RKO (cell line): ENCODE measurements around the gene PHKB.

Source experiments
- DNase-seq: peaks from one replicate; pipeline ENCODE4 v3.0.0-alpha.2; 2016; ENCODE audit warnings: low spot score

PHKB gene

GRCh38 chr16:47571049-47571448 is 109.9 kb downstream of the PHKB start:
- DNase-seq, result no peak

- no peak for DNase-seq
Measured at GRCh38 chr16:47571711-47572110, 110.6 kb downstream of the PHKB start.

- DNase-seq, result peak; percentile 22
Measured at GRCh38 chr16:47574091-47575054, 113.2 kb downstream of the PHKB start.

DNA sequence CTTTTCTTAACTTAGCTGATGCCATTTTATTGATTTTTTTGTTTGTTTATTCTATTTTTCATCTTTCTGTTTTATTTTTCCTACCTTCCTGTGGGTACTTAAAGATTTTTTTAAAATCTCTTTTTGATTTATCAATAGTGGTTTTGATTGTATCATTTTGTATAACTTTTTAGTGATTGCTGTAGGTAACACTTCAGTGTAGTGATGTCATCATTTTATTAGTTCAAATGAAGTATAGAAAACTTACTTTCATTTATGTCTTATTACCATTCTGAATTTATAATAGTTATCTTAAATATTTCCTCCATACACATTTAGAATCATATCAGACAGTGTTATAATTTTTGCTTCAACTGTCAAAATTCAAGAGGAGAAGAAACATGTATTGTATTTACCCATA is 115.9 kb downstream of the PHKB start:
- DNase-seq, result no peak

DNA sequence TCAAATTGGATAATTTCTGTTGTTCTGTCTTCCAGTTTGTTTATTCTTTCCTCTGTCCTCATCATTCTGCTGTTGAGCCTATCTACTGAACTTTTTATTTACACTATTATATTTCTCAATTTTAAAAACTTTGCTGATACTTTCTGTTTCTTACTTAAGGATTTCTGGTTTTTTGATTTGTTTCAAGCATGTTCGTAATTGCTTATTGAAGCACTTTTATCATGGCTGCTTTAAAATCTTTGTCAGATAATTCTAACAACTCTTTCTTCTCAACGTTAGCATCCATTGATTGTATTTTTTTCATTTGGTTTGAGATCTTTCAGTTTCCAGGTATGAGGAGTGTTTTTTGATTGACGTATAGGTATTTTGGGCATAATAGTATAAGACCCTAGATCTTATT is 116.9 kb downstream of the PHKB start:
- no peak for DNase-seq

DNA sequence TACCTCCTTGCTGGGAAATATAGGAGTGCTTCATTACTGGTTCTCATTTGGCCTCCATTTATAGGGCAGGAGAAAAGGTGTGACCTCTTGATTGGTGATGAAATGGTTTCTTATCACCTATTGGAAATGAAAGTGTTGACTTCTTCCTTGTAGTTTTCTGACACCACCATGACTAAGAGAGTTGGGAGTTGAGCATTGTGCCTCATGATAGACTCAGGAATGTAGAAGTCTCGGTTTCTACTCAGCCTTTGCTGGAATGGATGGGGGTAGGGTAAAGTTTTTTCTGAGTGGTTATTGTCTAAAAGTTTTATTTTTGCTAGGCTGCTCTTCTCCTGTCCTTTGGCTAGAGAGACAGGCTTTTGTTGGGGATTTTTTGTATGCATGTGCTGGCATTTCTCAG is 117.4 kb downstream of the PHKB start:
- no peak for DNase-seq

GRCh38 chr16:47581114-47581513 is 120.0 kb downstream of the PHKB start:
- DNase-seq, result peak; percentile 7

DNA sequence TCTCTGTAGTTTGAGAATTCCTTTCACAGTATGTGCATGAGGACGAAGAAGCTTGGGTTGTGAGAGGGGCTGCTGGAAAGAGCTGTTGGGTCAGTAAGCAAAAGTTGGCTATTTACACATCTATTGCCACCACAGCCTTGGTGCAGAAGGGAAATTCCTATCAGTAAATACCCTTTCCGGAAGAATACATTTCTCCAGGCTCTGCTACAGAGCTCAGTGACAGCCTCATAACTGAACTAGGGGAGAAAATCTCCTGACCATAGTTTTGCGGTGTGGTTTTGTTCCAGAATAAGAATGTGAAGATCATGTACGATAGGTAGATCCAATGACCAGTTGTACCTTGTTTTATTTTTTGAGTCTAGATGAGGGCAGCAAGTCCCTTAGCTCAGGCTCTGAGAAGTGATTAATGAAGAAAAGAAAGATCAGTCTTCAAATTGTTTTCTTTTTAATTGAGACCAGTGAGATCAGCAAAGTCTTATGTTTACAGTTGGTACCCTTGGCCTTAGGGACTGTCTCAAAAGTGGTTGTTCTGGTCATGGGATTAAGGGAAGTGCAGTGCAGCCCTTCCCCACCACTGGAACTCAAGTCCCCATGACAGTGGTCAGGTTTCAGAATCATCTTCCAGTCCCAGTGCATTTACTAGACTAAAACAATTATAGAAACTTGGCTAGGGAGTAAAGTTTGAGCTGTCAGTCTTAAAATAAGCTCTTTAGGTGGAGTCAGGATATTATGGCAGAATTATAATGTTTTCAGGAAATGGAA is 123.5 kb downstream of the PHKB start:
- DNase-seq, result no peak

GRCh38 chr16:47586121-47586520 is 125.0 kb downstream of the PHKB start:
- no peak for DNase-seq

DNA sequence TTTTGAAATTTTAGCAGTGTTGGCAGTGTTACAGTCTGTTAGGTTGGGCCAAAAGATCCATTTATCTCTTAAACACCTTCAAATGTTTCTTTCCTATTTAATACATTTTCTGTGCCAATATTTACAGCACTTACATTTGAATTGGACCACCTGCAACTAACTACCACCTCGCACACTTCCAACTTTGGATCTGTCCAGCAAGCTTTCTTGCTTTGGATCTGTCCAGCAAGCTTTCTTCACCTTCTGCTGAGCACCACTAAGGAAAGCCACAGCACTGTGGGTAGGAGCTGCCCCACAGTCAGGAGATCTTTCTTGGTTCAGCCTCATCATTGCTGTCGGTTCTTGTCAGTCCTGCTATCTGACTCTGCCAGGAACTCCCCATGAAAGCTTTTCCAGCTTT is 129.3 kb downstream of the PHKB start:
- no peak for DNase-seq

DNA sequence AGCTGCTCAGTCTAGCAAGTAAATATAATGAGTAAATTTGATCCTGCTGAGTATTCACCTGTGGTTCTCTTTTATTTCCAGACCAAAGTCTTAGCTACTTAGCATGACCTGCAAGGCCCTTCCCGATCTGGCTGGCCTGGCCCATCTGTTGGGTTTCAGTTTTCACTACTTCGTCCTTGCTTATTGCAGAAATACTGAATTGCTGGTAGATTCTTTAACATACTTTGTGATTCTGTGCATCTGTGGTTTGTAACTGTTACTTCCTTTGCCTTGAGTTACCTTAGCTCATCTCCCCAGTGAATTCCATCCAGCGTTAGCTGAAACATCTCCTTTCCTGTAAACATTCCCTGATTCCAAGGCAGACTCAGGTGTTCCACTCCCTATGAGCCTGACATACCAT is 131.1 kb downstream of the PHKB start:
- DNase-seq, result no peak

DNA sequence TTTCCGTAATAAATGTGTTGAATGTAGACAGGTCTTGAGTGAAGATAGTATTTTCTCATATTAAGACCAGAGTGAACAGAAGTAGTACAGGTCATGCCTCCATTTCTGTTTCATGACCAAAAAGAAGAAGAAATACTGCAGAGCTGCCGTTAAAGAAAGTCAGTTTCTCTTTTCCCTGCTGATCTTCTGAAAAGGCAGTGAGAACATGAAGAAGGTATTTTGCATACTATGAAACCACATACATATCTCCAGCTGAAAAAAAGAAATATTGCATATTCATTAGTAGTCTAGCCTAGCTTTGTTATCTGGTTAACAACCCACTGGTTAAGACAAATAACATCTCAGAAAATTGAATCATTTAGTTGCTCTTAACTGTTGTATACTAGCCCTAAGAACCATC is 138.4 kb downstream of the PHKB start:
- DNase-seq, result no peak

DNA sequence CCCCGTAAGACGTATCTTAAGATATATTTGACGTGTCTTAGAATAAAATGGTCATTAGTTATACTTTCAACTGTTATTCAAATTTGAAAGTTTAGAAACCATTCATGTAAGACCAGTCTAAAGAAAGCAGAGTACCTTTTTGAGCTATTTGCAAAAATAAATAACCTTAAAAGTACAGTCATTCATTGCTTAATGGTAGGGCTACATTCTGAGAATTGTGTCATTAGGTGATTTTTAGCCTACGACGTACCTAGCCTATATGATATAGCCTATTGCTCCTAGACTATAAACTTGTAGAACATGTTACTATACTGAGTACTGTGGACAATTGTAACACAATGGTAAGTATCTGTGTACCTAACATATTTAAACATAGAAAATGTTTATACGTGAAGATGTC is 139.2 kb downstream of the PHKB start:
- no peak for DNase-seq

DNA sequence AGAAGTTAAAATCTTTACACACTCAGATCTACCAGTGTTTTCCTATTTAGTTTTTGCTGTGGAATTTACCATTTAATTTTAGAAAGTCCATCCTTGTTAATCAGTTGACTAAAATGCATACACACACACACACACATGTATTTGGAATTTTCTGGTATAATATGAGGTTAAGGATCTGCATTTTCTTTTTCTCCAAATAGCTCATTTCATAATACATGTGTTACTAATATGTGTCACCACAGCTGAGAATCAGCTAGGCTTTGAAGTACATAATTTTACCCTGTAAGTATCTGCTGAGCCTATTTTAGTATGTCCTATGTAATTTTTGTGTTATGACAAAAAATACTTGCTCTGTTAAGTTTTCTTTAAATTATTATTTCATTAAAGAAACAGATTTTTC is 143.2 kb downstream of the PHKB start:
- DNase-seq, result no peak

GRCh38 chr16:47611042-47611441 is 149.9 kb downstream of the PHKB start:
- DNase-seq, result no peak

DNA sequence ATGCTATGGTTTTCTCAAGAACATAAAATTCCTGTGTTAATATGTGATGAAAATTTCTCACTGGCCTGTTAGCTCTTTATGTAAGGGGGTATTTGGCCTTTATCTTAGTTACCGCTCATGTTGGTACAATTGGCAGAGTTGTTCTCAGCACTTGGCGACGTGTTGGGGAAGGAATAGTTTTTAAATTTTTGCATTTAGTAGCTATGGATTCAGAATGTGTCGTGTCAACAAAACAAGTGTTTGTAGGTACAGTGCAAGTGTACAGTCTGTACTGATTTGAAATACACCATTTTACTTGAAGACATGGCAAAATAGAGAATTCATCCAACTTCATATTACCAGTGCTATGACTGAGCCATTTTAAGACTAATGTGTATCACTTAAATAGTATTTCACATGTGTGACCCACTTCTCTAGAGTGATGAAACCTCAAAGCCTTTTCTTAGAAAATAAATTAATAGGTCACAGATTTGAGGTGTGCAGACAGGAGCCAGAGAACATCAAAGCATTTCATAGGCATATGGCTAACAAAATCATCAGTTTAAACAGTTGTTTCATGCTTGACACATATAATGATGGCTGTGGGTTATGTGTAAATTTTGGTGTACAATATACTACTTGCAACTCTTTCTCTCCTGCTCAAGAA is 150.8 kb downstream of the PHKB start:
- no peak for DNase-seq

- DNase-seq, result no peak
Measured at GRCh38 chr16:47612711-47613110, 151.6 kb downstream of the PHKB start.

- DNase-seq, result no peak
Measured at GRCh38 chr16:47613251-47613650, 152.1 kb downstream of the PHKB start.

- no peak for DNase-seq
Measured at GRCh38 chr16:47617732-47618131, 156.6 kb downstream of the PHKB start.

GRCh38 chr16:47622451-47623176 is 161.5 kb downstream of the PHKB start:
- DNase-seq, result no peak

DNA sequence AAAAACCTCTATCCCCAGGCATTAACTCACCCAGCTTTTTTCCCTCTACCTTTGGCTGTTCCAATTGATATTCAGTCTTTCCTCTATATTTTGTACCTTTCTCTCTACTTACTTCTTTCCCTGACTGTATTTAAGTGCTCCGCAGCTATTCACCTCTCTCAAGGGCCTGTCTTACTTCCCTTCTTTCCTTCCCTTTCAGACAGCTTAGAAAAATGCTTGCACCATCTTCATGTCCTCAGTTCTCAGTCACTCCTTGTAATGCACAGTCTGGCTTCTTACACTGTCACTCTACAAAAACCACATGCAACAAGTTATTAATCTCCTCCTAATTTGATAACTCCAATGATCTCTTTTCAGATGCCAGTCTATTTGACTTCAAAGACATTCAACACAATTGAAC is 163.4 kb downstream of the PHKB start:
- no peak for DNase-seq

- DNase-seq, result no peak
Measured at GRCh38 chr16:47625115-47625567, 164.0 kb downstream of the PHKB start.
